ENCODE results near the gene ELMO1. TPM values are rescaled to one million over a fixed set of nuclear protein-coding genes. Genes with fewer than 3 reads are reported as not detected.

Gene ELMO1
- total RNA-seq, 1 donor = 215 TPM

DNA sequence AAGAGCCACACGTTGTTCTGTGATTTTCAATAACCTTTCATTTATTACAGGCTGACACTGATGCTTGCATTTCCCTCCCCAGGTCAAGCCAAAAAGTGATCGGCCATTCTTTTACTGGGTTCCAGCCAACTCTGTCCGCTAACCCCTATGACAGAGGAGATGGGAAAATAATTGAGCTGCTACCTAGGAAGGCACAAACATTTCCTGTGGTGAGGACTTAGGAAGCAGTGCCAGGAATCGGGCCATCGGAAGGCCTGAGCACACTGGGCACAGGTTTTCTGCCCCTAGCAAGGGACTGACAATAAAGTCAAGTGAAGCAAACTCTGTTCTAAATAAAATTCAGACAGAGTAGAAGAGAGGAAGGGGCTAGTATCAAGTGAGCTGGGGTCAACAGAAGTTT is 411.4 kb downstream of the ELMO1 start:
- Histone ChIP-seq H3K4me3 (ENCODE audit: low read length) (no peak overlapping the region), H3K9me3 (ENCODE audit: low read depth, low read length) (peaks cover 16% of the 10 kb centered on the region), H3K4me1 (ENCODE audit: insufficient read depth, low read length) (peaks cover 2% of the 10 kb centered on the region), H3K27me3 (ENCODE audit: insufficient read depth, low read length) (no peaks in the 10 kb centered on the region)

DNA sequence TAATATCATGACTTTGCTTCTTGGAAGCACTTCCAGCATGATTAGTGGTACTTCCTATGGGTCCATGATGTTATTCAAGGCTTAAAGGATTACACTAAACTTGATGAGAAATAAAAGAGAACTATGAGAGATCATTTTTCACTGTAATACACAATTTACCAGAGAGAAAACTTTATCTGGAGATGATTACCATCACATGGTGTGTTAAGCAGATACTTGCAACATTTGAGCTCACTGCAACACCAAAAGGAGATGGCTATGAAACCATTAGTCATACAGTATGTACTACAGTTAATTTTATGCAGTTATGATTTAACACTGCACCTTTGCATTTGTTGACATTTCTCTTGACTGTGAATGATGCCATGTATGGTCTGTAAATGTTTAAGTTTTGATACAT is 413.0 kb downstream of the ELMO1 start:
- Histone ChIP-seq H3K4me3 (ENCODE audit: low read length) (no peak overlapping the region), H3K27me3 (ENCODE audit: insufficient read depth, low read length) (no peaks in the 10 kb centered on the region), H3K9me3 (ENCODE audit: low read depth, low read length) (peaks cover 16% of the 10 kb centered on the region), H3K4me1 (ENCODE audit: insufficient read depth, low read length) (peaks cover 10% of the 10 kb centered on the region)

DNA sequence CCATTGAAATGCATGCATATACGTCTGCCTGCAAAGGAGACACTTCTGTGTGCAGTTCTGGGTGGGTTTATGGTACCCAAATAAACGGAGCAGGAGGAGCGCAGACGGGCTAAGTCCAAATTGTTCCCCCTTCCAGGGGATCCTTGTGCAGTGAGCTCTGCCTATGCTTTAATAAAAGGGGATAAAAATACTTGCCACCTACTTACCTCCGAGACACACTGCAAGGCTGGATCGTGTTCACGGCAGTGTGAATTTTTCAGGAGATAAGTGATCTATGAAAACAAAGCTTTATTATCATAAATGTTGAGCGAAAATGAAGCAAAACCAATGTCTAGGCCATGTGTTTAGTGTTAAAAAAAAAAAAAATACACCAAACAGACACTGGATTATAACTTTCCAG is 415.5 kb downstream of the ELMO1 start:
- no peaks in the 10 kb centered on the region for H3K27me3 ChIP-seq (ENCODE audit: insufficient read depth, low read length)
- H3K4me1 ChIP-seq (ENCODE audit: insufficient read depth, low read length) = peaks cover 10% of the 10 kb centered on the region

DNA sequence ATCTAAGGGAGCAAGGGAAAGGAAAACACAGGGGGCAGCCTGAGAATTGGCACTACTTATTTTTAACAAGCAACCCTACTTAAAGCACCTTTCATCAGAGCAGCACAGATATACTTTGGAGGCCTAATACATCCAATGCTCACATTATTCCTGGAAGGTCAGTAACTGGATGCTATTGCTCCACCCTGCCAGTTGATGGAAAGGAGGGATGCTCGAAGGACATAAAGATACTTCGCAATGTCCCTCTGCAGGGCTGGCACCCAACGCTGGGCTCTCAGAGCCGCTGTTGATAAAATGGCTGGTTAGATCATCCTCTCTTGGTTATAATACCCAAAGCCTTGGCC is 416.4 kb downstream of the ELMO1 start:
- Histone ChIP-seq H3K4me1 (ENCODE audit: insufficient read depth, low read length) (peaks cover 10% of the 10 kb centered on the region), H3K27me3 (ENCODE audit: insufficient read depth, low read length) (no peaks in the 10 kb centered on the region), H3K4me3 (ENCODE audit: low read length) (no peak overlapping the region), H3K9me3 (ENCODE audit: low read depth, low read length) (no peaks in the 10 kb centered on the region)

More for the DNA sequence above, 415.5 kb downstream of the ELMO1 start:
- Histone ChIP-seq H3K9me3 (ENCODE audit: low read depth, low read length) (no peaks in the 10 kb centered on the region), H3K4me3 (ENCODE audit: low read length) (no peak overlapping the region)

DNA sequence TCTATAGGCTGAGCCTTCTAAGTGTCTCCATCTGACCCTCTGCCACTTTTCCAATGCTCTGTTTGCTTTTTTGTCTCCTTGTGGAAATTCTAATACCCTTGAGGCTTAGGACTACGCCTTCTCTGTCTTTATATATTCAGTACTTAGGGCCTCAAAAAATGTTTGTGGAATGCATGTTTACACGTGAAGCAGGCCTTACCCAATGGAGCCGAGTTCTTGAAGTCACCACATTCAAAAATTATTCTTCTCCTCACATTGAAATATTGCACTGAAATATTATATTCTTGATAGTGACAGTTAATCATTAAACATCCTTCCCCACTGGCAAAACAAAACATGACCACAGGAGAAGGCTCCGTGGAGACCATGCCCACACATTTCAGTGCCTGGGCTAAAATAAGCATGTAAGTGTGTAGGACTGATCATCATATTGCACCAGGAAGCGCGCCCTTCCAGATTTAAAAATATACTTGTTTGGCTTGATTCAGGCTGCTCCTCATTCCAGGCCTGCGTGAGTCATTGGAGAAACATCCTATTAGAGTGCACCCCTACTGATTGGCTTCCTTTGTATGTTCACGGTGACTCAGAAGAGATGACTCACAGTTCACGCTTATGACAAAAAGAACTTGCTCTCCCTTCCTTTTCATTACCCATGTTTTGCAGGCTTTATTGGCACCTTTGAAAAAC is 416.9 kb downstream of the ELMO1 start:
- Histone ChIP-seq H3K27me3 (ENCODE audit: insufficient read depth, low read length) (no peaks in the 10 kb centered on the region), H3K4me3 (ENCODE audit: low read length) (no peak overlapping the region), H3K9me3 (ENCODE audit: low read depth, low read length) (no peaks in the 10 kb centered on the region), H3K4me1 (ENCODE audit: insufficient read depth, low read length) (peaks cover 10% of the 10 kb centered on the region)

DNA sequence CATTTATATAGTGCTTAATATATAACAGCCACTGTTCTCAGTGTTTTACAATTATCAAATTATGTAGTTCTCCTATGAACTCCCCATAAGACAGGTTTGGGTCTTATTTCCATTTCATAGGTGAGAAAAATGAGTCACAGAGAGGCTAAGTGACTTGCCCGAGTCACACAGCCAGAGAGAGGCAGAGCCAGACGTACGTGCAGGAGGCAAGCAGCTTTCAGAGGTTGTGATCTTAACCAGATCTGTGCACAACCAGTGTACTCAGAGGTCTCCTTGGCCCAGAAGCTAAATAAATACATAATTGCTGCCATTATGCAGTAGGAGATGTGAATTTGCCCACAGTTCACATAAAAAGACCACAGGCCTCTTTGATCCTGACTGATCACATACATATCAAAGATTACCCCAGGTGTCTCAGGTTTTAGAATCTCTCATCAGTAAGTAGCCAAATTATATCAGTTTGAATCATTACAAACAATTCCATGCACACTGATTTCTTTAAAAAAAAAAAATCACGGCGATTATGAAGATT is 419.7 kb downstream of the ELMO1 start:
- no peak overlapping the region for H3K4me3 ChIP-seq (ENCODE audit: low read length)
- no peaks in the 10 kb centered on the region for H3K27me3 ChIP-seq (ENCODE audit: insufficient read depth, low read length)
- H3K4me1 ChIP-seq (ENCODE audit: insufficient read depth, low read length) = peaks cover 10% of the 10 kb centered on the region
- no peaks in the 10 kb centered on the region for H3K9me3 ChIP-seq (ENCODE audit: low read depth, low read length)

DNA sequence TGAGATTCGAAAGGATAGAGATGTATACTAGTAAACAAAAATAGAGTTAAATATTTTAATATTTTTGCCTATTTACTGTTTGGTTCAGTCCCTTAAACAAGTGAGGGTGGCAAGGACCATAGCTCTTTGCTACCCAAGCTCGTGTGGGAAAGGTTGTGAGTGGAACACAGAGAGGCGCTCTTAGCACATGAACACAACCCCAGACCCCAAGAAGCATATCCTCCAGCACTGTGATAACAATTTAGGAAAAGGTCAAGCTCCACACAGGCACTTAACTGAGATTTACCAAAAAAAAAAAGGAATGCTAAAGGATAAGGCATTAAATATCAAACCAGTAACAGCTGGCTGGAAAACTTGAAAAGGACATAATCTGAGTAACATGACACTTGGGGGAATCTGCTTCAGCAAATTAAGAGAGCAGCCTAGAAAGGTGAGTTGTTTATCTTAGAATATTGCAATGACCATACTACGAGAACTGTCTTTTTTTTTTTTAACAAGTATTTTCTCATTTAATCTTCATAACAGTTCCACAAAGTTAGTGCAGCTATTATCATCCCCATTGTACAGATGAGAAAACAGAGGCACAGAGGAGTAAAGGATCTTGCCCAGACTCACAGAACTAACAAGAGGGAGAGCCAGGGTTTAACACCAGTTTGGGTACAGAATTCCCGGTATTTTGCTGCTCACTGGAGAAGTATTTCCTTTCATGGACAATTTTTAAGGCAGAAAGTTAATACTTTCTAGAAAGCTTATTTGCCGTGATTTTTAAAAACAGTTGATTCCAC is 420.9 kb downstream of the ELMO1 start:
- H3K4me3 ChIP-seq (ENCODE audit: low read length) = no peak overlapping the region
- no peaks in the 10 kb centered on the region for H3K27me3 ChIP-seq (ENCODE audit: insufficient read depth, low read length)
- H3K9me3 ChIP-seq (ENCODE audit: low read depth, low read length) = no peaks in the 10 kb centered on the region
- H3K4me1 ChIP-seq (ENCODE audit: insufficient read depth, low read length) = peaks cover 10% of the 10 kb centered on the region

DNA sequence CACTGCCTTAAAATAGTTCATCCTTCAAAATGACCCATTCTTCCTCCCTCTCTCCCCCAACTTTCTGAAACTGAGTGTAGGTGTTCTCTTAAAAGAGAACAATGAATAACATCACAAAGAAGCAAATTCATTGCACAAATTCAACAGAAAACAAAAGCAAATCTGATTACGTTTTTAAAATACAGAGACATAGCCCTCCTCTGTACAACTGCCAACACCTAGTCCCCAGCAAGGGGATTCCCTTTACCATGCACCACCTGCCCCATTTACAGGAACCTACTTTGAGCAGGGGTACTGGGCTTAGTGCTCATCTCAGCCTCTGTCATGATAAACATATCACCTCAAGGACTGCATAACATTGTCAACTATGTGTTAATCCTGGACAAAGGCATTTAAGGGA is 421.6 kb downstream of the ELMO1 start:
- peaks cover 6% of the 10 kb centered on the region for H3K4me1 ChIP-seq (ENCODE audit: insufficient read depth, low read length)

DNA sequence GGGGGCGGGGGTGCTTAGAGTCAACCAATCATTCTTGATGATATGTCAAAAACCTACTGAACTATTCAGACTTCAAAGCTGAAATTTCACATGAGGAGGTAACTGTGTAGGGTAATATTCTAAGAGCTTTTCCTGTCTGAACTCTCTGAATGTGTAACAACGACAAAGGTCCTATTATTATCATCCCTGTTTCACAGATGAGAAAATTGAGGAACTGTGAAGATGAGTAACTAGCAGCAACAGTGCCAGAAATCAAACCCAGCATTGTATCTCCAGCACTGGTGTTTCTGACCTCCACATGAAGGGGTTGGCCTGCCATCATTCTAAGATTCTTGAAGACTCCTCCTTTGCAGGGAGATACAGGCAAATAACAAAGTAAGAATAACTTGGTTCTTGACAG is 429.7 kb downstream of the ELMO1 start:
- no peak overlapping the region for H3K4me3 ChIP-seq (ENCODE audit: low read length)
- peaks cover 4% of the 10 kb centered on the region for H3K4me1 ChIP-seq (ENCODE audit: insufficient read depth, low read length)
- H3K27me3 ChIP-seq (ENCODE audit: insufficient read depth, low read length) = no peaks in the 10 kb centered on the region
- no peaks in the 10 kb centered on the region for H3K9me3 ChIP-seq (ENCODE audit: low read depth, low read length)

More for the DNA sequence above, 421.6 kb downstream of the ELMO1 start:
- no peak overlapping the region for H3K4me3 ChIP-seq (ENCODE audit: low read length)
- no peaks in the 10 kb centered on the region for H3K27me3 ChIP-seq (ENCODE audit: insufficient read depth, low read length)
- H3K9me3 ChIP-seq (ENCODE audit: low read depth, low read length) = no peaks in the 10 kb centered on the region

DNA sequence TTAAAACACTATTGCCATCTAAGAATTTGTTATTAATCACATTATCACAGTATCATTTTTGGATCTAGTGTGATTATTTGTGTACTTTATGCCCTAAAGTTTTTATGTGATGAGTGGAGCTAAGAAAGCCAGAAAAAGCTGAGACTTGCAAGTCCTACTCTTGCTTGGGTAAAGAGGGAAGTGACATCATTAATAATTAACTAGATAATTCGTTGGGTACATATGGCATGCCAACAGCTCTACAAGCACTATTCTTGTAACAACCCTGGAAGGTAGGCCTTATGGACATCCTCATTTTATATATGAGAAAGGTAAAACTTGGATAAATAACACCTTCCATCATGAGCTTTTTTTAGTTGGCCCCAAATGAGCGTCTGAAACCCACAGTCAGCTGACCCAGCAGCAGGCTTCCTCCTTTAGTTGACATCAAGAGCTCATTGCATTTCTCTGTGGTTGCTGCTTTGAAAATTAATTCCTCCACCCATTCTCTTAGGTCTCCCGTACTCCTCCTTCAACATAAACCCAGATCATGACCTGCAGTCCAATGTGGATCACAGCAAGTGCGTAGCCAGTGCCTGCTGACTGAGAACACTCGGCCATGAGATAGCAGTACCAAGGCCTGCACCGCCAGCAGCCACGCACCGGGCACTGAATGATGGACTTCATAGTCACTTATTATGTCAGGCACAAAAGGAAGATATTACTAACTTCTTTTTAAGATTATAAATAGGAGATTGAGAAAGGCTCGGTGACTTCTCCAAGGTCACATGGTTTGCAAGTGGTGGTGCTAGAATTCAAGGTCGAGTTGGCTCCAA is 432.4 kb downstream of the ELMO1 start:
- no peaks in the 10 kb centered on the region for H3K9me3 ChIP-seq (ENCODE audit: low read depth, low read length)
- H3K4me1 ChIP-seq (ENCODE audit: insufficient read depth, low read length) = peaks cover 4% of the 10 kb centered on the region
- no peak overlapping the region for H3K4me3 ChIP-seq (ENCODE audit: low read length)
- no peaks in the 10 kb centered on the region for H3K27me3 ChIP-seq (ENCODE audit: insufficient read depth, low read length)

DNA sequence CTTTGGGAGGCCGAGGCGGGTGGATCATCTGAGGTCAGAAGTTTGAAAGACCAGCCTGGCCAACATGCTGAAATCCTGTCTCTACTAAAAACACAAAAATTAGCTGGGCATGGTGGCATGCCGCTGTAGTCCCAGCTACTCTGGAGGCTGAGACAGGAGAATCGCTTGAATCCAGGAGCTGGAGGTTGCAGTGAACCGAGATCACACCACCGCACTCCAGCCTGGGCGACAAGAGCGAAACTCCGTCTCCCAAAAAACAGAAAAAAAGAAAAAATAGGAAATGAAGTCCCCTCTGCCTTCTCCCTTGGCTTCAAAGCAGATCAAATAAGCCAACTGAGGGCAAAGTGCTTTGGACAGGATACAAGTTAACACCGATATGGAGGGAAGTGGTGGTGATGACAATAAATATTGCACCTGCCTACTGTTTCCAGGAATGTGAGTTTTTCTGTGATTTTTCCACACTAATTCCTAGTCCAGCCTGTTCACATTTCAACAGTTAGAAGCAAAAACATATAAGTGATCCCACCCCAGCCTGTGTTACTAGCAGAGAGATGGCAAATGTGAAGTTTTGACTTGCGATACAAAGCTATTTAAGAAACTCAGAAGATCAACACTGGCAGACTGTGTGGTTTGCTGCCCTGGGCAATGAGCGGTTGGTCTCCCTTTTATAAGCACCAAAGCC is 433.2 kb downstream of the ELMO1 start:
- no peaks in the 10 kb centered on the region for H3K27me3 ChIP-seq (ENCODE audit: insufficient read depth, low read length)

DNA sequence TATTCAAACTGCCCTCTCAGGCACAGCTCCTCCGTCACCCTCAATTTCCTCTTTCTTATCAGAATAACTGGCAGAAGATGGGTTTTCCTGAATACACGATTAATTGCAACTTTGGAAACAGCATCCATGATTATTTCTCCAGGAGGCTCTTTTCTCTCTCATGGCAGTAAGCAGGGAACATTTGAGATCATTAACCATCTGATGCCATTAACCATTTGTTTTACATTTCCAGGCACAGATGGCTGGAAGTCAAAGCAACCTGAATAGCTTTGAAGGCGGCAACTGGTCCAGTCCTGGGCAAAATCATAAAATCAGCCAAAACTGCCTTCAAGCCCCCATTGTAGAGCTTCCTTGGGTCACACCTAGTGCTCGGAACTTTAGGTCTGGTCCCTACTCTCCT is 434.9 kb downstream of the ELMO1 start:
- peaks cover 4% of the 10 kb centered on the region for H3K4me1 ChIP-seq (ENCODE audit: insufficient read depth, low read length)
- no peak overlapping the region for H3K4me3 ChIP-seq (ENCODE audit: low read length)
- no peaks in the 10 kb centered on the region for H3K9me3 ChIP-seq (ENCODE audit: low read depth, low read length)
- no peaks in the 10 kb centered on the region for H3K27me3 ChIP-seq (ENCODE audit: insufficient read depth, low read length)

More for the DNA sequence above, 433.2 kb downstream of the ELMO1 start:
- Histone ChIP-seq H3K9me3 (ENCODE audit: low read depth, low read length) (no peaks in the 10 kb centered on the region), H3K4me1 (ENCODE audit: insufficient read depth, low read length) (peaks cover 4% of the 10 kb centered on the region), H3K4me3 (ENCODE audit: low read length) (no peak overlapping the region)

DNA sequence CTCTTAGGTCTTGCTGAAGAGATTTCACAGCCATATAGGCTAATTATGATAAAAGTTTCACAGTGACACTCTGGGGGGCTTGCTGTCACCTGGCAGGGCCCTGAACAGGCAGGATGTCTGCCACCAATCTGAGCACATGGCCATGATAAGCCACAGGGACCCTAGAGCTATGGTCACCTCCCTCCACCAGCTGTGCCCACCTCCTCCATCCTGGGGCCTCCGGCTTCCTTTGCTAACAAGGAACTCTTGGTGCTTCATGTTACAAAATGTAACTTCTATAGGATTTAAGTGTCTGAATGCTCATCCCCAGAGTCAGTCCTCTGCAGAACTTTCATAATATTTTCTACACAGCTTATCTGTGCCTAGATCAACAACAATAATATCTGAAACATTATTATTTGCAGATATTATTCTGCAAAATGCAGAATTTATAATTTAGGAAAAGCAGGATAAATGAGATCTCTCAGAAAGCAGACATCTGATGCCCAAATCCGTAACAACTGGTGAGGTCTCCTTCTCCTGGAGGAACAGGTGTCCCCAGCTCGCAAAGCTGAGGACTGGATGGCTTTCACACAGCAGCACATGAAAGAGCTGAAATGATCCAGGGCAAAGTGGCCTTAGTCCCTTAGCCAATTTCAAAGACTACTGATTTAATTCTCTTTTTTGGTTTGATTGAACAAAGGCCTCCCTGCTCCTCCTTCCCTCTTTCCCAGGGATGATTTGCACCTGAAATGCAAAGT is 437.3 kb downstream of the ELMO1 start:
- Histone ChIP-seq H3K27me3 (ENCODE audit: insufficient read depth, low read length) (no peaks in the 10 kb centered on the region), H3K4me1 (ENCODE audit: insufficient read depth, low read length) (peaks cover under 1% of the 10 kb centered on the region), H3K4me3 (ENCODE audit: low read length) (no peak overlapping the region), H3K9me3 (ENCODE audit: low read depth, low read length) (no peaks in the 10 kb centered on the region)

DNA sequence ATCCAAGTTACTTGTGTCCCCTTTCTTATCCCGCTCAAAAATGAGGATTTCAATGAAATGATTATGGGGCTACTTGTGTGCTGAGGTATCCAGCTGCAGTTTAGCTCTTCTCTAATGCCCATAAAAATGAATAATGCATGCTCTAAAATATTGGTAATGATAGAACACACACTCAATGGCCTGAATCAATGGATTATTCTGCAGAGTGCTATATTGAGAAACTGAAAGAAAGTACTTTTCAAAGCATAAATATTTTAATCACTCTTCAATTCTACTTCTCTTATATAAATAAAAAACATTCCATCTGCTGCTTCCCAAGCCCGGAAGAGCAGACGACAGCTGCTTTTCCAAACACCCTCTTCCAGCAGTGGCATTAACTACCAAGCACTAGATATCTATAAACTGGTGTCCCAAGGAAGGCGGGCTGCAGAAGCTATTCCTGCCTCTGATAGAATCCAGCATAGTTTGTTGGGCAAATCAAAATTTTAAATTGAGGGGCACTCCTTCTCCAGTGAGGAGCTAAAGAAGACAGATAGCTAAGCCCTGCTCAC is 439.5 kb downstream of the ELMO1 start:
- Histone ChIP-seq H3K4me3 (ENCODE audit: low read length) (no peak overlapping the region), H3K27me3 (ENCODE audit: insufficient read depth, low read length) (no peaks in the 10 kb centered on the region), H3K4me1 (ENCODE audit: insufficient read depth, low read length) (no peaks in the 10 kb centered on the region), H3K9me3 (ENCODE audit: low read depth, low read length) (no peaks in the 10 kb centered on the region)
